DND-41 (cell line): ENCODE data around the gene LTBP1.

ENCODE experiments used
- EZH2 ChIP-seq: IDR thresholded peaks from 3 replicates; pipeline ENCODE4 v1.6.1; 2012; ENCODE audit warnings: borderline replicate concordance, low read depth, mild to moderate bottlenecking, moderate library complexity, low read length, inconsistent platforms; ENCODE audit not compliant: severe bottlenecking
- TF ChIP-seq, protein P1 (sequence below): IDR thresholded peaks from 2 replicates; pipeline ENCODE4 v1.5.1; 2012; ENCODE audit warnings: borderline replicate concordance, low read length, moderate library complexity, mild to moderate bottlenecking; ENCODE audit not compliant: poor library complexity, severe bottlenecking; ENCODE audit errors: extremely low read depth

DNA sequence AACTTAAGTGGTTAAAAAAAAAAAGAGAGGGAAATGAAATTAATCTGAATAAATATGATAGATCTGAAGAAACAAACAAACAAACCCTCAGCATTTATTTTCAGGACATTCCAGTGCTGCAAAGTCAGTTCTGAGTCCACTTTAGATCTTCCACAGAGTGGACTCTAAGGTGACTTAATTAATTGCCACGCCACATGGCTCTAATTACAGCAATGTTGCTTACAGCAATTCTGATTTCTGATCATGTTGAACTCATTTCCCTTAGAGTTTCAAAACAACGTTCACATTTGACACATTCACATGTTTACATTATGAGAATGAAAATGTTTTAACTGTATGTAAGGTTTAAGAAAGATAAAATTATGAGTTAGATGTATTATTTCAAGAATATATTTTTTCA lies 491.1 kb downstream of the LTBP1 start:
- TF ChIP-seq, protein P1, sequence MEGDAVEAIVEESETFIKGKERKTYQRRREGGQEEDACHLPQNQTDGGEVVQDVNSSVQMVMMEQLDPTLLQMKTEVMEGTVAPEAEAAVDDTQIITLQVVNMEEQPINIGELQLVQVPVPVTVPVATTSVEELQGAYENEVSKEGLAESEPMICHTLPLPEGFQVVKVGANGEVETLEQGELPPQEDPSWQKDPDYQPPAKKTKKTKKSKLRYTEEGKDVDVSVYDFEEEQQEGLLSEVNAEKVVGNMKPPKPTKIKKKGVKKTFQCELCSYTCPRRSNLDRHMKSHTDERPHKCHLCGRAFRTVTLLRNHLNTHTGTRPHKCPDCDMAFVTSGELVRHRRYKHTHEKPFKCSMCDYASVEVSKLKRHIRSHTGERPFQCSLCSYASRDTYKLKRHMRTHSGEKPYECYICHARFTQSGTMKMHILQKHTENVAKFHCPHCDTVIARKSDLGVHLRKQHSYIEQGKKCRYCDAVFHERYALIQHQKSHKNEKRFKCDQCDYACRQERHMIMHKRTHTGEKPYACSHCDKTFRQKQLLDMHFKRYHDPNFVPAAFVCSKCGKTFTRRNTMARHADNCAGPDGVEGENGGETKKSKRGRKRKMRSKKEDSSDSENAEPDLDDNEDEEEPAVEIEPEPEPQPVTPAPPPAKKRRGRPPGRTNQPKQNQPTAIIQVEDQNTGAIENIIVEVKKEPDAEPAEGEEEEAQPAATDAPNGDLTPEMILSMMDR, result no peak
- TF ChIP-seq EZH2, result no peak
